AG20443 (cell line): Measurements from ENCODE around the gene ZNF529.
"Not testable (repeated sequence)": the region's sequence is repeated elsewhere in the genome, so short reads cannot be mapped to it uniquely, and the experiment has no call there.

ENCODE experiments used
- DNase-seq: peaks from one replicate; pipeline ENCODE4 v3.0.0; 2012; ENCODE audit warnings: low spot score, mixed read lengths

ZNF529 gene

DNA sequence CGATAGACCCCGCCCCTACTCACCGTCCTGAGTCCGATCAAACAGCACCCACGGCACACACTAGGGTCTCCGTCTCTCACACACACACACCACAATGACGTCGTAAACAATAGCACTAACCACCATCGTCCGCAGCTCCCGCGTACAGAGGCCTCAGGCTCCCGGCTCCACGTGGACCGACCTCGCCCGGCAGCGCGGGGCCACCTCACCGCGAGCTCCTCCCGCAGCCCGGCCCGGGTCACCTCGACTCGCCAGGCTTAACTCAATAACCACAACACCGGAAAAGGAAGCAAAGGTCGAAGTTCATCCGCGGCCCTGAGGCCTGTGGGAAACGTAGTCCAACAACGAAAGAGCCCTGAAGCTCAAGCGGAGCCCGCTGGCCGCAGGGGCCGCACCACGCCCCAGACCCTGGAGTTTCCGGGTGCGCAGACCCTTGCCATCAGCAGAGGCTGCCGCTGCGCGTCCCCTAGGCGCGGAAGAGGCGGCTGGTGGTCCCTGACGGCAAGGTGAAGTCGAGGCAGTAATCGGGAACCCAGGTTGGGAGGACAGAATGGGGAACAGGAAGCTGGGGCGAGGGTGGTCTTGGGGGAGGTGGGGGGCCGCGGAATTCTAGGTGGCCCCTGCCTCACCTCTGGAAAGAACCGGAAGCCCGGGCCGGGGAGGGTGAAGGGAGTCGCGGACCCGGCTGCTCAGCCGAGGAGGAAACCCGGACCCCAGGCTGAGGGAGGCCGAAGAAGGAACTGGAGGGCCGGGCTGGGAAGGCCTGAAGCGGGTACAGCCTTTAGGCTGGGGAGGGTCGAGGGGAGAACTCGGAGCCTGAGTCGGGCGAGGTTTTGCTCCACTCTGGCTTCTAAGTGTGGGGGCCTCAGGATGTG is at the start of gene ZNF529:
ZNF529 (minus strand) TSS at position 273 of the 875 bp plus-strand sequence. CDS start 946 bp downstream, outside the sequence.
- peak; percentile 96 for DNase-seq

DNA sequence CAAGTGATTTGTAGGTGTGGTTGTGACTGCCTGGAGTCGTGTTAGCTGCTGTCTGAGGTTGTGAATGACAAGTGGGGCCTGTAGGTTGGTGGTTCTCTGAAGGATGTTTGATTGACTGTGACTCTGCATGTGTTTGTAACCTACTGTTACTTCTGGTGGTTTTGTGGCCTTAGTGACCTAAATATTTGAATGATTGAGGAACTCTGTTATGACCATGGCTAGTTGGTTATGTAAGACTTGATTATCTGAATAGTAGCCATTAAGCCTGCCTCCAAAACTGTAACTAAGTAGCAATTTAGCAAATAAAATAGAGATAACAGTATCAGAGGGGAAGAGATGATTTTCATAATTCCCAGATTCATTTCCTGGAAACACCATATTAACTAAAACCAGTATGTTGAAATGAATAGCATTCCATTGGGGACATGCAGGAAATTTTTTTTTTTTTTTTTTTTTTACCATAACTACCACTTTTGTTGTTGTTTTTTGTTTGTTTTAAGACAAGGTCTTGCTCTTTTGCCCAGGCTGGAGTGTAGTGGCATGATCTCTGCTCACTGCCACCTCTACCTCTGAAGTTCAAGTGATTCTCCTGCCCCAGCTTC is 32.9 kb upstream of the ZNF529 start:
- no peak for DNase-seq

DNA sequence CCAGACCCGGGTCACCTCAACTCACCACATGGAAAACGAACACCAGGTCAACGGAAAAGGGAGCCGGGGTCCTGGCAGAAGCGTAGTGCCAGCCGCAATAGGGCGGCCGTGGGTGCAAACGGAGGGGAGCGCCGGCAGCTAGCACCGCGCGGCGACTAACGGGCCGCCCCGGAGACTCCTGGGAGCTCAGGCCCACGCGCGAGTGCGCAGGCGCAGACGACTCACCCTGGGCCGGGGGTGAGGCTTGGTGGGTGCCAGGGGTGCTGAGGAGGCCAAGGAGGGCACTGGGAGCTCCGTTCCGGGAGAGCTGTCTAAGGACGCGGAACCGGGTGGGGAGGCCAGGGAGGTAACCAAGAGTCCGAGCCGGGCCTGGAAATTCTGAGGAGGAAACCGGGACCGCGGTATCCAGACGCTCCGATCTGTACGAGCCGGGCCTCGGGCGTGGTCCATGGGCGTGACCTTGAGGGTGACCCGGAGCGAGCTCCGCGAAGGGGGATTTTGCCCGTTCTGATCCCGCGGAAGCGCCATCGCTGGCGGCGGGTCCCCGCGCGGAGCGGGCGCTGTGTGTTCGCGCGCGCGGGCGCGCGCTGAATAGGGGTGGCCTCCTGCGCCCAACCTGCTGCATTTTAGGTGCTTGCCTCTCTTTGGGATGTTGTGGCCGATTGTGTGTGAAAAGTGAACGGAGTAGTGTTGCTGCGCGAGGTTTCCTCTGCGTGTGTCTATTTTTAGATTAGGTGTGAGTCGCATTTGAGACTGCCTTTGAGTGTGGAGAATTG is 32.2 kb upstream of the ZNF529 start, which contains the start of gene ZNF382:
ZNF382 (plus strand) TSS at position 213 of the 776 bp plus-strand sequence. CDS start 4,602 bp downstream, outside the sequence.
- DNase-seq = peak; percentile 97

DNA sequence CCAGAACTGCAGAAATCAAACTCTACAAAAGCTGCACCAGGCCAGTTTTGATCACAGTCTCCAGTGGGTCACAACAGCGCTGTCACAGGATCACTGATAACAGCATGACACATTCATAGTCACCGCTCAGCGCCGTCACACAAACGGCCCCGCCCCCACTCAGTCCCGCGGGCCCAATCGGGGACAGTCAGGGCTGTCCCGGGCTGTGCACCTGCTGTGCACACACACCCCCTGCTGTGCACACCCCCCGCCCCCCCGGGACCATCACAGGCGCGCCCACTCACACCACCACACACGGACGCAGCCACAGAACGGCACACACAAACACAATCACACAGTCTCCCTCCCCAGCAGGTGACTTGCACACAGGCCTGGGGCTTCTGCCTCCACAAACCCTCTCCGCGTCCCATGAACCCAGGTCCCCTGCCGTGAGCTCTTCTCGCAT is 31.6 kb upstream of the ZNF529 start:
- peak; percentile 74 for DNase-seq

DNA sequence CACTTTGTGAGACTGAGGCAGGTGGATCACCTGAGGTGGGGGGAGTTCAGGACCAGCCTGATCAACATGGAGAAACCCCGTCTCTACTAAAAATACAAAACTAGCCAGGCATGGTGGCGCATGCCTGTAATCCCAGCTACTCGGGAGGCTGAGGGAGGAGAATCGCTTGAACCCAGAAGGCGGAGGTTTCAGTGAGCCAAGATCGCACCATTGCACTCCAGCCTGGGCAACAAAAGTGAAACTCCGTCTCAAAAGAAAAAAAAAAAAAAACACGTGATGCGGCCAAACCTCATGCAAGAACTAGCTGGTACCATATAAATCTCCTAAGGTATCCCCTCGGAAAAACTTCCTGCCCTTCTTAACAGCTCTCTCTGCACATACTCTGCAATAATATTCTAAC is 29.6 kb upstream of the ZNF529 start:
- not testable (repeated sequence) for DNase-seq

DNA sequence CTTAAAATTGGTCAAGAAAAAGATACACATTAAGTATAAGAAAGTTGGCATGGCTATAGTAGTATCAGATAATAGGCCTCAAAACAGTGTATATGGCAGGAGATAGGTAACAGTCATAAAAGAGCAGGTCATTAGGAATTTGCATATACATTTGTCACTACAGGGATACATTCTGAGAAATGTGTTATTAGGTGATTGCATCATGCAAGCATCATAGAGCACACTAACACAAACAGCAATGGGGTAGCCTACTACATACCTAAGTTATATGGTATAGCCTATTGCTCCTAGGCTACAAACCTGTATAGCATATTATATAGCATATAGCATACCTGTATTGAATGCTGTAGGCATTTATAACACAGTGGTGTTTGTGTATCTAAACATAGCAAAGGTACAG is 6.2 kb upstream of the ZNF529 start:
- DNase-seq = no peak

DNA sequence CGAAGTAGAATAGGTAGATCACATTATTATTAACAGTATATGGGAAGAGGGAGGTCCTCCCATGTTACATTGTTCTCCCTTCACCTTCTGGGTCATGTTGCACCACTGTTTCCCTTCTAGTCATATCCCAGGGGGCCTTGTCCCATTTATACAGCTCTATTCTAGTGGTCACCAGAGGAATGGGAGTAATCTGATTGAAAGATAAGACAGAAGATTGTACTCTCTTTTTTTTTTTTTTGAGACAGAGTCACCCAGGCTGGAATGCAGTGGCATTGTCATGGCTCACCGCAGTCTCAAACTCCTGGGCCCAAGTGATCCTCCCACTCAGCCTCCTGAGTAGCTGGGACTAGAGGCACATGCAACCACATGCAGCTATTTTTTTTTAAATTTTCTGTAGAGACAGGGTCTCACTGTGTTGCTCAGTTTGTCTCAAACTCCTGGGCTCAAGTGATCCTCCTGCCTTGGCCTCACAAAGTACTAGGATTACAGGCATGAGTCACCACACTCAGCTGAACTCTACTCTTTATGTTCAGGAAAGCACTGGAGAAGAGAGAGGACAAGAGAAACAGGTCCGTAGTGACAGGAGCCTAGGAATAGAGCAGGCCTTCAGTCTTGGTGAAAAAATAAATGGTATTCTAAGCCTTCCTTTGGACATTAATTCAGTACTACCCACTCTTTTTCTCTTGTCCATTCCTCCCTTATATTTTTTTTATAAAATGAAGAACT is 4.3 kb upstream of the ZNF529 start:
- DNase-seq = no peak

DNA sequence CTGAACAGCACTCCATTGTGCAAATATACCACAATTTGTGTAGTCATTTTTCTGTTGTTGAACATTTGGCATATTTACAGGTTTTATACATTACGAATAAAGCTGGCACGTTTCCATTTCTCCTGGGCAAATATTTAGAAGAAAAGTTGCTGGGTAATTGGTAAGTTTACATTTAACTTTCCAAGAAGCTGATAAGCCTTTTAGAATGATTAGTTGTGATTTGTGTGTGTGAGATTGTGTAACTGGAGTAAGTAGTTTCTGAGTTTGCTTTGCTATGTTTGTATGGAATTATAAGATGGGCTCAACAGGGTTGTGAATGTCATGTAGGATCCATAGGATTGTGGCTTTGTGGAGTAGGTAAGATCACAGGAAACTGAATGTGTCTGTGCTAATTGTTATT is 1.6 kb upstream of the ZNF529 start:
- no peak for DNase-seq

DNA sequence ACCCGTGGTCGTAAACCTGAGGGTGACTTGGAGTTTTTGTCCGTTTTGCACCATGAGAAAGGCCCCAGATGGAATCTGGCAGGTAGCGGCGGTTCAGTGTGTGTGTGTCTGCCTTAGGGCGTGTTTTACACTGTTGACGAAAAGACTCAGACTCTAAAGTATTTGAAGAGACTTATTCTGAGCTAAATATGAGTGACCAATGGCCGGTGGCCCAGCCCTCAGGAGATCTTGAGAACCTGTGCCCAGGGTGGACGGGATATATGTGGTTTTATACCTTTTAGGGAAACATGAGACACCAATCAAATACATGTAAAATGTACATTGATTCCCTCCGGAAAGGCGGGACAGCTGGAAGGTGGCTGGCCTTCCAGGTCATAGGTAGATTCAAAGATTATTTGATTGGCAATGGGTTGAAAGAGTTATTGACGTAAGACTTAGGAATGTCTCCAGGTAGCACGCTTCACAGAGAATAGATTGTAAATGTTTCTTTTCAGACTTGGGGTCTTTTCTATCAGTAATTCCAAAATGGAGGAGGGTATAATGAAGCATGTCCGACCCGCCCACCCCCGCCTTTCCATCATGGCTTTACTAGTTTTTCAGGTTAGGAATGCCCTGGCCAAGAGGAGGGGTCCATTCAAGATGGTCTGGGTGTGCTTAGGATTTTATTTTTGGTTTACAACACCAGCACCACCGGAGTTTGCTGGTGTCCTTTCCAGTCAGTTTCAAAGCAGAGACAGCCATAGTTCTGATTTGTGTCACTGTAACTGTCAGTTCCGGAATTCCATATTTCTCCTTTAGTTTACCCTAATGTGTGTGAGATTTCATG is 1.0 kb upstream of the ZNF529 start:
- no peak for DNase-seq

DNA sequence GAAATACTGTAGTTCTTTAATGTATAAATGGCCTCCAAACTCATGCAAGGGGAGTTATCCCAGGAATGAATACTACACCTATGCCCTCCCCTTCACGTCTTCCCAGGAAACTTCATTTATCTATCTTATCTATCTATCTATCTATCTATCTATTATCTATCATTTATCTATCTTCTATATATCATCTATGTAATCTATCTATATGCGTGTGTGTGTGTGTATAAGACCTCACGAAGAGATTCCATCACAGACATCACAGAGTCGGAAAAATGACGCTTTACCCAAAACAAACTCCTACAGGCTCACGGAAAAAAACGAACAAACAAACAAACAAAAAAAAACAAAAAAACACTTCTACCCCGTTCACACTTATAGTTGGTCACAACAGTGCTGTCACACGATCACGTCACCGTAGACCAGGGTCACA is 486 bp downstream of the ZNF529 start:
- no peak for DNase-seq

DNA sequence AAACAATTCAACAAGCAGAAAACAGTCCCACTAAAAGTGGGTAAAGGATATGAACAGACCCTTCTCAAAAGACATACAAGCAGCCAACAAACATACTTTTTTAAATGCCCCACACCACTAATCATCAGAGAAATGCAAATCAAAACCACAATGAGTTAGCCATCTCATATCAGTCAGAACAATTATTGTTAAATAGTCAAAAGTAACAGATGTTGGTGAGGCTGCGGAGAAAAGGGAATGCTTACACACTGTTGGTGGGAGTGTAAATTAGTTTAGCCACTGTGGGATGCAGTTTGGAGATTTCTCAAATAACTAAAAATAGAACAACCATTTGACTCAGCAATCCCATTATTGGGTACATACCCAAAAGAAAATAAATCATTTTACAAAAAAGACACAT is 8.7 kb downstream of the ZNF529 start:
- DNase-seq = no peak

DNA sequence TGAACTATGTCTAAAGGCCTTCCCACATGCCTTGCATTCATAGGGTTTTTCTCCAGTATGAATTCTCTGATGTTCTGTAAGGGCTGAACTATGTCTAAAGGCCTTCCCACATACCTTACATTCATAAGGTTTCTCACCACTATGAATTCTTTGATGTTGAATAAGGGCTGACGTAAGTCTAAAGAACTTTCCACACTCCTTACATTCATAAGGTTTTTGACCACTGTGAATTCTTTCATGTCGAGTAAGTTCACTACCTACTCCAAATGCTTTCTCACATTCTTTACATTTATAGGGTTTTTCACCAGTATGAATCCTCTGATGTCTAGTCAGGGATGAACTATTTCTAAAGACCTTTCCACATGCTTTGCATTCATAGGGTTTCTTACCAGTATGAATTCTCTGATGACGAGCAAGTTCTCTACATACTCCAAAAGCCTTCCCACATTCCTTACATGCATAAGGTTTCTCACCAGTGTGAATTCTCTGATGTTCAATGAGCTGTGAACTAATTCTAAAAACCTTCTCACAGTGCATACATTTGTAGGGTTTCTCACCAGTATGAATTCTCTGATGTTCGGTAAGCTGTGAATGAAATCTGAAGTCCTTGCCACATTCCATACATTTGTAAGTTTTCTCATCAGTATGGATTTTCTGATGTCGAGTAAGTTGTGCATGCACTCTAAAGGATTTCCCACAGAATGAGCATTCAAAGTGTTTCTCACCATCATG is 25.9 kb downstream of the ZNF529 start:
- no peak for DNase-seq

DNA sequence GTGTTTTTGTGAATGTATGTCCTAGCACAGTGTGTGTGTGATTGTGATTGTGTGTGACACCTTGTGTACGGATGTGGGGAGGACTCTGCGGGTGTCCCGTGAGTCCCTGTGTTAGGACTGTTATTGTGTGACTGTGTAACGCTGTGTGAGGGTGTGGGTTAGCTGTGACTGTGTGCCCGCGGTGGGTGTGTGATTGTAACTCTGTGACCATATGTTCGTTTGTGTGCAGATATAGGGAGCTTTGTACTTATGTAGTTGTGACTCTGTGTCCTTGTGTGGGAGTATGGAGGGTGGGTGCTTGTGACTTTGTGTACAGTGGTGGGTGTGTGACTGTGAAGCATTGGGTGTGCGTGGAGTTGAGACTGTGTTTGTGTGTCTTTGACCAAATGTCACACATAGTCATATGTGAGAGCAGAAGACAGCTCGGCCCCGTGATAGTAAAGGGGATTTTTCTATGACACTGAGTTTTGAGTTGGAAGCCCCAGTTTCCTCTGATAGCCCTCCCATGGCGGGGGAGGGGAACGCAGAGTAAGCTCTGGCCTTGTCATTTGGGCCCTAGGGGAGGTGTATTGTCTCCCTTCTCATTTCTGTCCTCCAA is 44.1 kb downstream of the ZNF529 start:
- DNase-seq = peak; percentile 22

DNA sequence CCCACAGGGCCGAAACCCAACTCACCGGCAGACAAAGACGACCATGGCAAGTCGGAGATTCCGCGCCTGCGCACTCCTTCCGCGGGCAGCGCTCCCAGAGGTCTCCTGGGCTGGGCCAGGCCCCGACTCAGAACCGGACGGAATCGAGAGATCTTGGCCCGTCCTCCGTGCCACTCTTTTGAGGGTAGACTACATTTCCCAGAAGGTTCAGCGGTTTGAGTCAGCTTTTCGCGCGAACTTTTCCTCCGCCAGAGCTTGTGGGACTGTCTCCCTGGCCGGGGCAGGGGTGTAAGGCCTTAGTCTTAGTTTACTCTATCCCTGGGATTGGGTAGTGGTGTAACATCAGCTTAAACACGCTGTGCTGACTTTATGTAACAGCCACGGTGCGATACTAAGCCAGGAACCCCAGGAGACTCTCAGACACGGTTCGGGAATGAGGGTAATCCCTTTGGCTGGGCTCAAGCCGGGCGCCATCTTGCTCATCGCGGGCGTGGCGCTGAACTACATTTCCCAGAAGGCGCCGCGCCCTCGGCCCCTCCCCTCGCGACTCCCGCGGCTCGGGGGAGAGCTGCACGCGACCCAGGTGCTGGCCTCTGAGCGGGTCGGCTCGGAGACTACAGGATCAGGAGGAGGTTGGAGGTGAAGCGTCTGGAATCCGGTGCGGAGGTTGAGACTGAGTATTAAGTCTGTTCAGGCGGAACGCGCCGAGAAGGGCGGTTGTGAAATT is 44.7 kb downstream of the ZNF529 start, which contains the start of gene ZNF260:
ZNF260 (minus strand) TSS at position 78 of the 727 bp plus-strand sequence. CDS start 13,033 bp downstream, outside the sequence.
- peak; percentile 98 for DNase-seq

DNA sequence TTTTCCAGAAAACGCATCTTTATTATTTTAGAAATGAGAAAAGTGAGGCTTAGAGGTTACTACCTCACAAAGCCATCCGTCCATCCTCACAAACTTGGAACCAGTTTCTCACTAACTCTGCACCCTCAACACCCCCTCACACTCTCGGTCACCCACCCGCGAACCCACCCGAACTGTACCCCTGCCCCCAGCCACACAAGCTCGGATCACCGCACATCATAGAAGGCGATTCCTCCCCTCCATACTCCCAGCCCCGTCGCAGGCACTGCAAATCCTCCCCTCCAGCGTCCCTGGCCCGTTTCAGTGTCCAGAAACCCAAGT is 45.3 kb downstream of the ZNF529 start:
- DNase-seq = no peak

DNA sequence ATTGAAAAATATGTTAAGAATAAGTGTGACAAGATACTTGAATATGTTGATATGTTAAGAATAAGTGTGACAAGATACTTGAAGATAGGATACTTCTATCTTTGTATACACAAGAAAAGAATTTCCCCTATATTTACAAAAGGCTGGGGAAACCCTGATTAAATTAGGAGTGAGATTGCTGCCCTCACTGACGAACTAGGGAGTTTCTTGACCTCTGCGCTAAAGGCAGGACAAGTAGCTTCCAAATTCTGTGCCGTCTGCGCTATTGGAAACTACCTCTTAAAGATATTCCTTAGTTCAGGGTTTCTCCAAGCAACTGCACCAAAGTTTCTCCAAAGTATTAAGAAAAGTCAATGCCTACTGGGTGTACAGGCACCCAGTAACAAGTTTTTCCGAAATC is 45.8 kb downstream of the ZNF529 start:
- no peak for DNase-seq

DNA sequence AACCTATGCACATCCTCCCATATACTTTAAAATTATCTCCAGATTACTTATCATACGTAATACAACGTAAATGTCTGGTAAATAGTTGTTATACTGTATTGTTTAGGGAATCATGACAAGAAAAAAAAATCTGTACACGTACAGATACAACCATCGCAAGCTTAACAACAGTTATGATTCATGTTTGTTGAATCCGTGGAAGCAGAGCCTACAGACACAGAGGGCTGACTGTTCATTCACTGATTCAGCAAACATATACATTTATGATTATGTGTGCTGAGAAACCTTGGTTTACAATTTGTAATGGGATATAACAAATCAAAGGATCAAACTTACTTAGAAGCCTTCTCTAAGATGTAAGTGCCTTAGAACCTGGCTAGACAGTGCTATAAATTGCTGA is 46.5 kb downstream of the ZNF529 start:
- DNase-seq = no peak

DNA sequence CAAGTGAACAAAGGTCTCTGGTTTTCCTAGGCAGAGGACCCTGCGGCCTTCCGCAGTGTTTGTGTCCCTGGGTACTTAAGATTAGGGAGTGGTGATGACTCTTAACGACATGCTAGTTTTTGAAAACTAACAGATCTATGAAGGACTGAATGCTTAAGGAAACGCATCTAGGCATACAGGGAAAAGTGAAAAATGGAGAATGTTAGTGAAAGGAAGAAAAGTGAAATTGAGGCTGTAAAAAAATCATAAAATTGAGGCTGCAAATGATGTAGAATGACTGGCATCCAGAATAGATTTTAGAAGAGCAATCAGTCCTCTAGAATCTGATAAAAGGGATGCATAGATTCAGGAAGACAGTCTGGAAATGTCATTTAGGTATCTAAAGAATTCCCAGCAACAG is 48.5 kb downstream of the ZNF529 start:
- no peak for DNase-seq

DNA sequence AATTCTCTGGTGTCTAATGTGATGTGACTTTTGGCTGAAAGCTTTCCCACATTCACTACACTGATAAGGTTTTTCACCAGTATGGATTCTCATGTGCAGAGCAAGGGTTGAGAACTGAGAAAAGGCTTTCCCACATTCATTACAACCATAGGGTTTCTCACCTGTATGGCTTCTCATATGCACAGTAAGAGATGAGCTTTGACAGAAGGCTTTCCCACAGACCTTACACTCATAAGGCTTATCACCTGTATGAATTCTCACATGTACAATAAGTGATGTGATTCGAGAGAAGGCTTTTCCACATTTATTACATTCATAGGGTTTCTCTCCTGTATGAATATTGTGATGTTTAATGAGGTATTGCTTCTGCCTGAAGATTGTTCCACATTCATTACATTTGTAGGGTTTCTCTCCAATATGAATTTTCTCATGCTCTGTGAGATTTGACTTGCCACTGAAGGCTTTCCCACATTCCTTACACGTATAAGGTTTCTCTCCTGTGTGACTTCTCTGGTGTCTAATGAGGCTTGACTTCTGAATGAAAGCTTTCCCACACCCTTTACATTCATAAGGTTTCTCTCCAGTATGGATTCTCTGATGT is 59.0 kb downstream of the ZNF529 start:
- DNase-seq = no peak
